K562 (cell line): ENCODE measurements around the gene DNAJC9. TPM values are rescaled to one million over a fixed set of nuclear protein-coding genes. Genes with fewer than 3 reads are reported as not detected.
A peak's percentile ranks its signal among the peaks of the same experiment; 100 is the strongest.

Experiments
- ARHGAP35 ChIP-seq: fragments of 450-650 bp; IDR thresholded peaks from 2 replicates; pipeline ENCODE4 v1.6.1; 2018; ENCODE audit not compliant: partially characterized antibody
- ARNT ChIP-seq, 2 experiments: fragments of 450-650 bp; IDR thresholded peaks; 2 replicates each; pipeline ENCODE4 v1.6.1; 2016; ENCODE audit warnings: mild to moderate bottlenecking in 1 of 2
- BCLAF1 ChIP-seq, 2 experiments: fragments of 450-650 bp in 1 of 2; IDR thresholded peaks; 2 replicates each; pipeline ENCODE4 v1.6.1; 2011 to 2017; ENCODE audit warnings: low read depth in 2 of 2, antibody characterized with exemption in 1 of 2, borderline replicate concordance in 1 of 2, low read length in 1 of 2, mild to moderate bottlenecking in 1 of 2, mixed read lengths in 1 of 2; ENCODE audit not compliant: control insufficient read depth in 1 of 2
- CAMTA2 ChIP-seq: fragments of 250-450 bp; sonication (Bioruptor Pico); conservative IDR thresholded peaks from 2 replicates; pipeline ENCODE4 v1.5.1; 2022
- CHD4 ChIP-seq: fragments of 200-600 bp; sonication (generic); IDR thresholded peaks from 3 replicates; pipeline ENCODE4 v1.6.1; 2012; ENCODE audit warnings: low read depth, mild to moderate bottlenecking, mixed read lengths, low read length, inconsistent platforms; ENCODE audit not compliant: insufficient read depth, insufficient replicate concordance, poor library complexity, severe bottlenecking
- HCFC1 ChIP-seq: IDR thresholded peaks from 2 replicates; pipeline ENCODE4 v1.6.1; 2012; ENCODE audit warnings: low read depth, low read length, improper control_type of control experiment
- HNRNPK ChIP-seq: fragments of 200-400 bp; formaldehyde crosslinking; IDR thresholded peaks from one replicate; pipeline ENCODE4 v1.6.1; 2018; ENCODE audit warnings: mild to moderate bottlenecking, low read depth, low read length; ENCODE audit not compliant: poor library complexity, severe bottlenecking
- KAT2B ChIP-seq: IDR thresholded peaks from one replicate; pipeline ENCODE4 v1.6.1; 2012; ENCODE audit warnings: low read depth, mild to moderate bottlenecking, control low read depth, inconsistent platforms, low read length, moderate library complexity
- KDM4B ChIP-seq, 2 experiments: fragments of 450-650 bp in 1 of 2; sonication (generic) in 1 of 2; IDR thresholded peaks; 2 replicates each; pipeline ENCODE4 v1.6.1; 2016 to 2017; ENCODE audit warnings: borderline replicate concordance in 2 of 2, antibody characterized with exemption in 1 of 2, low read depth in 1 of 2, mild to moderate bottlenecking in 1 of 2
- MCM3 ChIP-seq: fragments of 450-650 bp; IDR thresholded peaks from 2 replicates; pipeline ENCODE4 v1.6.1; 2016
- NELFE ChIP-seq: IDR thresholded peaks from 2 replicates; pipeline ENCODE4 v1.6.1; 2011; ENCODE audit warnings: mild to moderate bottlenecking; ENCODE audit not compliant: insufficient read depth, insufficient read length
- NFYB ChIP-seq: IDR thresholded peaks from 2 replicates; pipeline ENCODE4 v1.6.1; 2011; ENCODE audit warnings: mild to moderate bottlenecking, moderate library complexity; ENCODE audit not compliant: insufficient read length; ENCODE audit errors: extremely low read depth
- PHF8 ChIP-seq: fragments of 200-600 bp; sonication (generic); IDR thresholded peaks from 2 replicates; pipeline ENCODE4 v1.6.1; 2012; ENCODE audit warnings: mixed run types, mild to moderate bottlenecking, inconsistent platforms, low read length, moderate library complexity, borderline replicate concordance
- PURB ChIP-seq: sonication (generic); formaldehyde crosslinking; IDR thresholded peaks from 2 replicates; pipeline ENCODE4 v1.9.0; 2021; ENCODE audit warnings: low read depth, mild to moderate bottlenecking, missing genetic modification reagents
- RUNX1 ChIP-seq: sonication (generic); IDR thresholded peaks from 2 replicates; pipeline ENCODE4 v1.6.1; 2016; ENCODE audit warnings: antibody characterized with exemption, low read depth
- SAP30 ChIP-seq: fragments of 200-600 bp; sonication (generic); IDR thresholded peaks from 2 replicates; pipeline ENCODE4 v1.6.1; 2012; ENCODE audit warnings: borderline replicate concordance, low read depth, mild to moderate bottlenecking, moderate library complexity, low read length, control low read depth, inconsistent platforms; ENCODE audit not compliant: insufficient read depth, poor library complexity, severe bottlenecking
- SMARCC2 ChIP-seq: fragments of 450-650 bp; IDR thresholded peaks from 2 replicates; pipeline ENCODE4 v1.6.1; 2017; ENCODE audit warnings: antibody characterized with exemption, moderate library complexity, mild to moderate bottlenecking, low read depth
- USF1 ChIP-seq: sonication (generic); formaldehyde crosslinking; IDR thresholded peaks from 2 replicates; pipeline ENCODE4 v1.9.0; 2022; ENCODE audit warnings: mild to moderate bottlenecking, missing genetic modification reagents
- ZNF282 ChIP-seq: sonication (generic); formaldehyde crosslinking; IDR thresholded peaks from 2 replicates; pipeline ENCODE4 v1.8.1; 2023; ENCODE audit warnings: missing genetic modification reagents
- ZNF57 ChIP-seq: fragments of 450-650 bp; formaldehyde crosslinking; IDR thresholded peaks from 2 replicates; pipeline ENCODE4 v1.4.0; 2020; ENCODE audit warnings: mild to moderate bottlenecking, moderate library complexity
- ZNF655 ChIP-seq: fragments of 250-450 bp; sonication (Bioruptor Pico); IDR thresholded peaks from 2 replicates; pipeline ENCODE4 v1.5.0; 2021
- polyA plus RNA-seq, 8 experiments: library from polyadenylated mRNA; depleted of rRNA in 4 of 8; stranded (reverse) in 5 of 8; unstranded in 3 of 8; fragments of >200 nt; fragmentation: Nextera tagmentation in 2 of 8; fragmentation: Illumina TruSeq in 1 of 8; extraction: Ambion mirVana in 2 of 8; extraction: Trizol in 1 of 8; gene quantifications; 2 replicates each; pipeline versions ENCODE4 v1.2.1 to v1.2.3, GENCODE V29; 2011 to 2014; ENCODE audit warnings: inconsistent platforms in 1 of 8, missing spikeins in 1 of 8
- total RNA-seq, 7 experiments: library from RNA; depleted of rRNA in 6 of 7; stranded (reverse); fragments of >200 nt in 6 of 7; fragmentation: Illumina TruSeq in 2 of 7; extraction: Trizol in 2 of 7; gene quantifications; 2 replicates each; pipeline versions ENCODE4 v1.2.1 to v1.2.3, GENCODE V29; 2011 to 2021; ENCODE audit warnings: low replicate concordance in 1 of 7

Gene DNAJC9
- total and polyA plus RNA-seq, 9 of the 15 experiments (the other 6 are each of a cell fraction or from before 2014, with no cell fraction given) = 66.7 to 133 (median 102) TPM

- TF ChIP-seq USF1 (peak; percentile 5), RUNX1 (no peak), PHF8 (peak; percentile 98), ARHGAP35 (no peak), BCLAF1 (IDR thresholded peaks at IDR 0.05; ENCODE audit: borderline replicate concordance in 1 of 2, control insufficient read depth in 1 of 2, low read depth in 2 of 2, low read length in 1 of 2) (no peak), HCFC1 (peak; percentile 78), ARNT (IDR thresholded peaks at IDR 0.05) (no peak; a peak in 3 of 4 replicates), MCM3 (no peak), NFYB (no peak), ZNF57 (CRISPR knock-in tag) (peak; percentile 62; the same call in 1 of the 2 replicates), NELFE (no peak), ZNF655 (no peak), SAP30 (peak; percentile 91), ZNF282 (no peak), KDM4B (IDR thresholded peaks at IDR 0.05; ENCODE audit: borderline replicate concordance in 2 of 2, low read depth in 1 of 2) (0 out of 4 replicates have a peak, but pooled peaks of 1 of the 2 experiments have one; percentile 66), PURB (no peak), SMARCC2 (no peak), KAT2B (no peak), HNRNPK (no peak), CHD4 (no peak), CAMTA2 (no peak; the same call in 1 of the 2 replicates)
These were observed 5.6 kb upstream of the DNAJC9 start, which contains the start of gene MRPS16 (continued) for GRCh38 chr10:73252445-73253224.
